ENCODE results near the gene FAM13A. TPM values are rescaled to one million over a fixed set of nuclear protein-coding genes. Genes with fewer than 3 reads are reported as not detected.

FAM13A gene
- total and polyA plus RNA-seq, 2 of the 8 experiments (the other 6 are each of a cell fraction or from before 2014, with no cell fraction given) = 7.1 to 16.5 TPM

DNA sequence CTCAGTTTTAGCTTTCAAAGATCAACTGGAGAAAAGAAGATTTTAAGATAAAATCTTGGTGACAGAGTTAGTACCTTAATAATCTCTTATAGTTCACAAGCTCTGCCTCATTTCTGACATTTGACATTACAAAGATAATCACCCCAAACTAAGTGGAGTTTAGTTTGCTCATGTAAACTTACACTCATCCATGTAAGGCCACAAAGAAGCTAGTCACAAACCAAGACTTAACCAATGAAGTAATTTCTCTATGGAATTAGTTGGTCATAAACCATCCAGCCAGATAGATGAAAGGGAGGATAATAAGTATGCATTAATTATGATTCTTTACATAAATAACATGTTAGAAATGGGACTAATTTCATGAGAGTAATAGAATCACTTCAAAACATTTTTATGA is 159.2 kb downstream of the FAM13A start:
- no peak overlapping the region for H2BK120ac ChIP-seq (replicated peaks; ENCODE audit: low read depth, low read length)
- no peak overlapping the region for H3K4me2 ChIP-seq (ENCODE audit: insufficient read depth in 1 of 2, low read depth in 2 of 2, low read length in 2 of 2)
- no peak overlapping the region for H4K5ac ChIP-seq (ENCODE audit: insufficient read length, low read depth, low read length)
- no peaks in the 10 kb centered on the region for H3K79me1 ChIP-seq (ENCODE audit: low read depth, low read length)
- H2BK15ac ChIP-seq (ENCODE audit: low read length) = no peak overlapping the region
- H3K36me3 ChIP-seq (ENCODE audit: control insufficient read depth in 2 of 4, insufficient read depth in 4 of 4, low read length in 3 of 4) = no peaks in the 10 kb centered on the region; a peak in 1 of 8 replicates
- no peaks in the 10 kb centered on the region for H3K9me3 ChIP-seq (ENCODE audit: insufficient read depth in 2 of 2, low read depth in 1 of 2, low read length in 1 of 2)
- H3K27ac ChIP-seq (ENCODE audit: low read depth, low read length) = no peak overlapping the region
- H4K8ac ChIP-seq (ENCODE audit: extremely low read depth, insufficient read depth, low read length) = no peak overlapping the region
- H3K4me3 ChIP-seq (ENCODE audit: extremely low read depth in 1 of 4, insufficient read depth in 2 of 4, low read depth in 3 of 4, low read length in 4 of 4) = no peak overlapping the region
- ChIA-PET POLR2A (ENCODE audit: partially characterized antibody) (interaction anchor here (1.4 kb wide), 1 partner anchor 16 kb away, joined by 3 read pairs; no protein-coding TSS in a partner anchor), CTCF (ENCODE audit: partially characterized antibody) (no interaction called here)
- H2AFZ ChIP-seq (ENCODE audit: low read length) = no peak overlapping the region
- no peak overlapping the region for H2BK12ac ChIP-seq (ENCODE audit: low read depth, low read length)
- H3K14ac ChIP-seq (ENCODE audit: insufficient read length) = no peak overlapping the region
- H2BK5ac ChIP-seq (ENCODE audit: low read depth, low read length) = no peak overlapping the region
- H3K79me2 ChIP-seq (ENCODE audit: control insufficient read depth in 1 of 2, insufficient read depth in 2 of 2, low read length in 2 of 2) = no peaks in the 10 kb centered on the region
- H3K4me1 ChIP-seq (replicated peaks in 1 of 4; ENCODE audit: control insufficient read depth in 3 of 4, insufficient read depth in 4 of 4, low read length in 3 of 4) = no peaks in the 10 kb centered on the region
- H3K4ac ChIP-seq (replicated peaks; ENCODE audit: insufficient read length, low read depth, low read length) = no peak overlapping the region
- no peak overlapping the region for H3K23ac ChIP-seq (ENCODE audit: insufficient read length)
- H3K18ac ChIP-seq (ENCODE audit: extremely low read depth, low read length) = no peak overlapping the region
- no peaks in the 10 kb centered on the region for H3K27me3 ChIP-seq (replicated peaks in 1 of 4; ENCODE audit: control insufficient read depth in 3 of 4, extremely low read depth in 1 of 4, insufficient read depth in 3 of 4, low read length in 3 of 4)
- no peak overlapping the region for H4K91ac ChIP-seq (replicated peaks; ENCODE audit: insufficient read length, low read length)
- DNase-seq (ENCODE audit: low read depth in 1 of 2, low spot score in 2 of 2) = no peak
- no peak overlapping the region for H2BK20ac ChIP-seq (ENCODE audit: low read length)
- H3K56ac ChIP-seq (replicated peaks; ENCODE audit: insufficient read length, low read depth, low read length) = no peak overlapping the region
- no peaks in the 10 kb centered on the region for H3K23me2 ChIP-seq (ENCODE audit: low read depth, low read length)
- H2AK5ac ChIP-seq (ENCODE audit: low read depth, low read length) = no peak overlapping the region
- no peak overlapping the region for H3K9ac ChIP-seq (replicated peaks in 1 of 4; ENCODE audit: extremely low read depth in 1 of 4, low read depth in 3 of 4, low read length in 3 of 4)
- no peak for FAIRE-seq
- H4K20me1 ChIP-seq (replicated peaks in 1 of 2; ENCODE audit: control insufficient read depth in 1 of 2, insufficient read depth in 2 of 2, low read length in 2 of 2) = no peaks in the 10 kb centered on the region
- TF ChIP-seq RNF2 (IDR thresholded peaks at IDR 0.05; ENCODE audit: borderline replicate concordance, low read depth, low read length, missing control alignments, poor library complexity, severe bottlenecking) (no peak), ATF2 (IDR thresholded peaks at IDR 0.05; ENCODE audit: low read length) (no peak), PHF8 (conservative IDR thresholded peaks at IDR 0.05; ENCODE audit: low read depth, low read length) (no peak), CBX5 (IDR thresholded peaks at IDR 0.05; ENCODE audit: low read depth, low read length) (no peak), TCF12 (IDR thresholded peaks at IDR 0.05; ENCODE audit: low read depth, low read length) (no peak), POLR2A (IDR thresholded peaks at IDR 0.05; ENCODE audit: control extremely low read depth in 1 of 2, low read depth in 2 of 2, low read length in 2 of 2) (no peak), CTCF (IDR thresholded peaks at IDR 0.05; ENCODE audit: control extremely low read depth in 1 of 3, insufficient read depth in 1 of 3, low read depth in 1 of 3, low read length in 3 of 3) (no peak), TAF7 (optimal IDR thresholded peaks at IDR 0.05; ENCODE audit: borderline replicate concordance, low read depth, low read length) (no peak), JUN (IDR thresholded peaks at IDR 0.05; ENCODE audit: low read depth, low read length) (no peak)
- TF ChIP-seq, protein P1, sequence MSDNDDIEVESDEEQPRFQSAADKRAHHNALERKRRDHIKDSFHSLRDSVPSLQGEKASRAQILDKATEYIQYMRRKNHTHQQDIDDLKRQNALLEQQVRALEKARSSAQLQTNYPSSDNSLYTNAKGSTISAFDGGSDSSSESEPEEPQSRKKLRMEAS (IDR thresholded peaks at IDR 0.05) = no peak

Data from H1 (cell line).